HepG2 (cell line): ENCODE measurements around the gene ACTR6. TPM values are rescaled to one million over a fixed set of nuclear protein-coding genes. Genes with fewer than 3 reads are reported as not detected.

Source experiments
- ARID4A ChIP-seq: sonication (generic); formaldehyde crosslinking; IDR thresholded peaks from 2 replicates; pipeline ENCODE4 v1.5.0; 2020; ENCODE audit warnings: mild to moderate bottlenecking, missing genetic modification reagents, borderline replicate concordance
- EHMT2 ChIP-seq: fragments of 200-600 bp; sonication (generic); IDR thresholded peaks from 2 replicates; pipeline ENCODE4 v1.7.0; 2017; ENCODE audit warnings: antibody characterized with exemption, low read depth, low read length, borderline replicate concordance
- FOXP4 ChIP-seq: sonication (generic); formaldehyde crosslinking; IDR thresholded peaks from 2 replicates; pipeline ENCODE4 v1.4.0; 2020; ENCODE audit warnings: missing genetic modification reagents
- KDM4B ChIP-seq: sonication (generic); formaldehyde crosslinking; IDR thresholded peaks from 2 replicates; pipeline ENCODE4 v1.4.0; 2020; ENCODE audit warnings: missing genetic modification reagents
- NFIB ChIP-seq: sonication (generic); formaldehyde crosslinking; IDR thresholded peaks from 2 replicates; pipeline ENCODE4 v1.9.0; 2021; ENCODE audit warnings: missing genetic modification reagents, mild to moderate bottlenecking, borderline replicate concordance
- NFYB ChIP-seq: sonication (generic); formaldehyde crosslinking; IDR thresholded peaks from 2 replicates; pipeline ENCODE4 v1.4.0; 2020; ENCODE audit warnings: missing genetic modification reagents
- NKX3-1 ChIP-seq: sonication (generic); formaldehyde crosslinking; IDR thresholded peaks from 2 replicates; pipeline ENCODE4 v1.5.0; 2020; ENCODE audit warnings: missing genetic modification reagents
- POGZ ChIP-seq: sonication (generic); formaldehyde crosslinking; IDR thresholded peaks from 2 replicates; pipeline ENCODE4 v1.4.0; 2020; ENCODE audit warnings: mild to moderate bottlenecking, missing genetic modification reagents
- SAP130 ChIP-seq: IDR thresholded peaks from 2 replicates; pipeline ENCODE4 v1.6.1; 2016; ENCODE audit warnings: low read depth
- SETDB1 ChIP-seq: sonication (generic); formaldehyde crosslinking; IDR thresholded peaks from 2 replicates; pipeline ENCODE4 v1.5.1; 2020; ENCODE audit warnings: missing genetic modification reagents, mild to moderate bottlenecking, borderline replicate concordance
- TAF15 ChIP-seq: fragments of 200-400 bp; formaldehyde crosslinking; IDR thresholded peaks from one replicate; pipeline ENCODE4 v1.6.1; 2018; ENCODE audit warnings: mild to moderate bottlenecking, low read depth, low read length; ENCODE audit not compliant: poor library complexity, severe bottlenecking
- TRIM22 ChIP-seq: fragments of 450-650 bp; IDR thresholded peaks from 2 replicates; pipeline ENCODE4 v1.6.1; 2017
- ZBTB7B ChIP-seq: sonication (generic); formaldehyde crosslinking; IDR thresholded peaks from 2 replicates; pipeline ENCODE4 v1.4.0; 2020; ENCODE audit warnings: missing genetic modification reagents
- ZFP82 ChIP-seq: sonication (generic); formaldehyde crosslinking; IDR thresholded peaks from 2 replicates; pipeline ENCODE4 v1.5.1; 2020; ENCODE audit warnings: mild to moderate bottlenecking, missing genetic modification reagents, borderline replicate concordance
- ZNF331 ChIP-seq: sonication (generic); formaldehyde crosslinking; IDR thresholded peaks from 2 replicates; pipeline ENCODE4 v1.4.0; 2020; ENCODE audit warnings: missing genetic modification reagents
- ZNF343 ChIP-seq: sonication (generic); formaldehyde crosslinking; IDR thresholded peaks from 2 replicates; pipeline ENCODE4 v1.4.0; 2020; ENCODE audit warnings: mild to moderate bottlenecking, missing genetic modification reagents
- ZNF605 ChIP-seq: sonication (generic); formaldehyde crosslinking; IDR thresholded peaks from 2 replicates; pipeline ENCODE4 v1.8.0; 2022; ENCODE audit warnings: mild to moderate bottlenecking, missing genetic modification reagents
- ZNF660 ChIP-seq: sonication (generic); formaldehyde crosslinking; IDR thresholded peaks from 2 replicates; pipeline ENCODE4 v1.5.1; 2020; ENCODE audit warnings: mild to moderate bottlenecking, low read depth, missing genetic modification reagents, borderline replicate concordance
- ZSCAN12 ChIP-seq: sonication (generic); formaldehyde crosslinking; IDR thresholded peaks from 2 replicates; pipeline ENCODE4 v1.9.0; 2021; ENCODE audit warnings: mild to moderate bottlenecking, missing genetic modification reagents
- polyA plus RNA-seq, 8 experiments: library from polyadenylated mRNA; depleted of rRNA in 3 of 8; stranded (reverse) in 7 of 8; unstranded in 1 of 8; fragments of >200 nt; fragmentation: Illumina TruSeq in 4 of 8; extraction: Trizol in 4 of 8; gene quantifications; 2 replicates each; pipeline versions ENCODE4 v1.2.1 to v1.2.3, GENCODE V29; 2011 to 2016; ENCODE audit warnings: low read depth in 4 of 8, missing spikeins in 1 of 8, mixed read lengths in 1 of 8; ENCODE audit not compliant: insufficient read depth in 1 of 8
- total RNA-seq, 5 experiments: library from RNA; depleted of rRNA; stranded (reverse); fragments of >200 nt; fragmentation: Illumina TruSeq; extraction: Trizol; gene quantifications; 2 replicates each; pipeline ENCODE4 v1.2.3, GENCODE V29; 2016; ENCODE audit warnings: low read depth in 1 of 5
- TF ChIP-seq, protein P1 (sequence below): IDR thresholded peaks from 2 replicates; pipeline ENCODE4 v1.6.1; 2018; ENCODE audit warnings: missing genetic modification reagents
- TF ChIP-seq, protein P2 (sequence below): sonication (generic); formaldehyde crosslinking; IDR thresholded peaks from 2 replicates; pipeline ENCODE4 v1.4.0; 2020; ENCODE audit warnings: mild to moderate bottlenecking, missing genetic modification reagents

The ACTR6 gene
- total and polyA plus RNA-seq, 2 of the 13 experiments (the other 11 are each of a cell fraction or from before 2014, with no cell fraction given), result 12.9 to 22.4 TPM

DNA sequence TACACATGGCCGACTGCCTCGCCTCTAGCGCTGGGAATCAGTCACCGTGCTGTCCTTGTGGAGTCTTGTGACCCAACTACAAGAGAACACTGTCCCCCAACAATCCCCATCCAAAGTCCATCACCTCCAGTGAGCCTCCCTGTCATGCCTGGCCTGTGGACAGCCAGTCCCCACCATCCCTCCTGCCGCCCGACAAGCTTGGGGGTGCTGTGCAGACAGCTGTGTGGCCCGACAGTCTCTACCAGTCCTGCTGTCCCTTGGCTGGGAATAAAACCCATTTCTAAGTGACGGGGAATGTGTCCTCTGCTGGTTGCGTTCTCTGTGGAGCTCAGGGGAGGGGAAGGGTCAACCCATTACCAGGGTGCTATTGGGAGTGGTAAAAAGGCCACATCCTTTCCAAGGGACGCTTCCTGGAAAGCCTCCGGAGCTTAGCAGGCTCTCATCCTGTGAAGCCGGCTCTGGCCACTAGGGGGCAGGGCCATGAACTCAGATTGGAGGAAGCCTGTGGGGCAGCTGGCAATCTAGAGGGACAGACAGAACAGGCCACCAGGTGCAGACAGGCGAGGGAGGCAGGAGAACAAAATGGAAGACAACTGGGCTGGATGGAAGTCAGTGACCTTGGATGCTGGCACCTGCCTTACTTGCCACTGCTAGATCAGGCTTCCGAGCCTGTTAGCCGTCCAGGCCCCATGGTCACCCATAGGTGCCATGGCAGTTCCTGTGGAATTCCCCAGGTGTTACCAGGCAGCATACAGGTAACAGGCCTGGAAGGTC is 46.0 kb upstream of the ACTR6 start (continued):
- TF ChIP-seq SETDB1 (CRISPR knock-in tag) (no peak), NKX3-1 (CRISPR knock-in tag) (no peak), ZNF660 (CRISPR knock-in tag) (no peak), ZSCAN12 (CRISPR knock-in tag) (no peak), ZBTB7B (CRISPR knock-in tag) (no peak), TRIM22 (no peak), ARID4A (CRISPR knock-in tag) (peak; percentile 21; the same call in 1 of the 2 replicates), ZNF343 (CRISPR knock-in tag) (no peak), KDM4B (CRISPR knock-in tag) (no peak), ZNF331 (CRISPR knock-in tag) (no peak), POGZ (CRISPR knock-in tag) (no peak), NFYB (CRISPR knock-in tag) (no peak), TAF15 (no peak), EHMT2 (no peak), FOXP4 (CRISPR knock-in tag) (no peak), ZFP82 (CRISPR knock-in tag) (no peak), SAP130 (CRISPR knock-in tag) (no peak), NFIB (CRISPR knock-in tag) (no peak), ZNF605 (CRISPR knock-in tag) (no peak)
- TF ChIP-seq, protein P1, sequence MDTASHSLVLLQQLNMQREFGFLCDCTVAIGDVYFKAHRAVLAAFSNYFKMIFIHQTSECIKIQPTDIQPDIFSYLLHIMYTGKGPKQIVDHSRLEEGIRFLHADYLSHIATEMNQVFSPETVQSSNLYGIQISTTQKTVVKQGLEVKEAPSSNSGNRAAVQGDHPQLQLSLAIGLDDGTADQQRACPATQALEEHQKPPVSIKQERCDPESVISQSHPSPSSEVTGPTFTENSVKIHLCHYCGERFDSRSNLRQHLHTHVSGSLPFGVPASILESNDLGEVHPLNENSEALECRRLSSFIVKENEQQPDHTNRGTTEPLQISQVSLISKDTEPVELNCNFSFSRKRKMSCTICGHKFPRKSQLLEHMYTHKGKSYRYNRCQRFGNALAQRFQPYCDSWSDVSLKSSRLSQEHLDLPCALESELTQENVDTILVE (CRISPR knock-in tag), result no peak
- TF ChIP-seq, protein P2, sequence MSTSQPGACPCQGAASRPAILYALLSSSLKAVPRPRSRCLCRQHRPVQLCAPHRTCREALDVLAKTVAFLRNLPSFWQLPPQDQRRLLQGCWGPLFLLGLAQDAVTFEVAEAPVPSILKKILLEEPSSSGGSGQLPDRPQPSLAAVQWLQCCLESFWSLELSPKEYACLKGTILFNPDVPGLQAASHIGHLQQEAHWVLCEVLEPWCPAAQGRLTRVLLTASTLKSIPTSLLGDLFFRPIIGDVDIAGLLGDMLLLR, result no peak
